Neural cell (in vitro differentiated cells): ENCODE measurements around the gene EGFL7. TPM values are rescaled to one million over a fixed set of nuclear protein-coding genes. Genes with fewer than 3 reads are reported as not detected.

Experiments
- H2AFZ ChIP-seq: fragments of 200-600, 300-800 bp; sonication (generic), shearing (Covaris generic); 2 replicates; pipeline ENCODE4 v1.6.0; 2014; ENCODE audit warnings: low read depth, mild to moderate bottlenecking, antibody characterized with exemption, low read length, moderate library complexity
- H3F3A ChIP-seq: fragments of 200-600 bp; shearing (Covaris generic); 2 replicates; pipeline ENCODE4 v1.6.1; 2016; ENCODE audit warnings: mild to moderate bottlenecking, moderate library complexity, mixed read lengths, antibody characterized with exemption, low read length; ENCODE audit not compliant: insufficient read depth, poor library complexity, severe bottlenecking
- H3K27ac ChIP-seq: fragments of 200-600, 300-800 bp; sonication (generic), shearing (Covaris generic); 2 replicates; pipeline ENCODE4 v1.5.1; 2014; ENCODE audit warnings: mild to moderate bottlenecking, low read length, moderate library complexity
- H3K27me3 ChIP-seq: fragments of 300-800, 200-600 bp; sonication (generic), shearing (Covaris generic); 2 replicates; pipeline ENCODE4 v1.6.0; 2014; ENCODE audit warnings: mild to moderate bottlenecking, low read depth, low read length, moderate library complexity; ENCODE audit not compliant: insufficient read depth
- H3K36me3 ChIP-seq: fragments of 300-800, 200-600 bp; sonication (generic), shearing (Covaris generic); 2 replicates; pipeline ENCODE4 v1.5.1; 2014; ENCODE audit warnings: mild to moderate bottlenecking, antibody characterized with exemption, low read length, moderate library complexity; ENCODE audit not compliant: insufficient read depth
- H3K4me2 ChIP-seq: fragments of 300-800, 200-600 bp; sonication (generic), shearing (Covaris generic); 2 replicates; pipeline ENCODE4 v1.6.0; 2014; ENCODE audit warnings: mild to moderate bottlenecking, low read length
- H3K4me3 ChIP-seq: fragments of 300-800, 200-600 bp; sonication (generic), shearing (Covaris generic); 2 replicates; pipeline ENCODE4 v1.5.1; 2014; ENCODE audit warnings: mild to moderate bottlenecking, low read length, moderate library complexity
- H3K79me2 ChIP-seq: fragments of 200-600 bp; shearing (Covaris generic); replicated peaks from 2 replicates; pipeline ENCODE4 v1.6.0; 2014; ENCODE audit warnings: mild to moderate bottlenecking, low read length, moderate library complexity; ENCODE audit not compliant: insufficient read depth
- H3K9ac ChIP-seq: fragments of 300-800, 200-600 bp; sonication (generic), shearing (Covaris generic); 2 replicates; pipeline ENCODE4 v1.6.1; 2016; ENCODE audit warnings: mild to moderate bottlenecking, low read length, mixed read lengths
- H3K9me2 ChIP-seq: fragments of 200-600 bp; shearing (Covaris generic); 2 replicates; pipeline ENCODE4 v1.6.1; 2016; ENCODE audit warnings: mild to moderate bottlenecking, low read length, mixed read lengths; ENCODE audit not compliant: insufficient read depth
- H3K9me3 ChIP-seq: fragments of 200-600, 300-800 bp; sonication (generic), shearing (Covaris generic); 2 replicates; pipeline ENCODE4 v1.6.1; 2016; ENCODE audit warnings: mild to moderate bottlenecking, mixed run types, low read length, moderate library complexity, mixed read lengths
- H4K20me1 ChIP-seq: fragments of 200-600 bp; shearing (Covaris generic); 2 replicates; pipeline ENCODE4 v1.6.1; 2016; ENCODE audit warnings: mild to moderate bottlenecking, mixed run types; ENCODE audit not compliant: insufficient read depth
- EP300 ChIP-seq: fragments of 450-650 bp; conservative IDR thresholded peaks from 2 replicates; pipeline ENCODE4 v1.6.1; 2014; ENCODE audit warnings: antibody characterized with exemption, mild to moderate bottlenecking, moderate library complexity; ENCODE audit not compliant: poor library complexity, severe bottlenecking
- EZH2 ChIP-seq: fragments of 200-600, 300-800 bp; shearing (Covaris generic), sonication (generic); IDR thresholded peaks from 2 replicates; pipeline ENCODE4 v1.6.1; 2014; ENCODE audit warnings: antibody characterized with exemption, low read length, borderline replicate concordance, mild to moderate bottlenecking; ENCODE audit not compliant: insufficient read depth, poor library complexity, severe bottlenecking
- MXI1 ChIP-seq: fragments of 450-650 bp; conservative IDR thresholded peaks from 2 replicates; pipeline ENCODE4 v1.6.1; 2014; ENCODE audit warnings: antibody characterized with exemption, mild to moderate bottlenecking; ENCODE audit not compliant: poor library complexity, severe bottlenecking
- POLR2AphosphoS5 ChIP-seq: IDR thresholded peaks from 2 replicates; pipeline ENCODE4 v1.6.1; 2012
- RAD21 ChIP-seq: fragments of 450-650 bp; conservative IDR thresholded peaks from 2 replicates; pipeline ENCODE4 v1.6.1; 2014; ENCODE audit warnings: antibody characterized with exemption, mild to moderate bottlenecking, moderate library complexity
- SMC3 ChIP-seq: fragments of 450-650 bp; conservative IDR thresholded peaks from 2 replicates; pipeline ENCODE4 v1.6.1; 2014; ENCODE audit warnings: antibody characterized with exemption, mild to moderate bottlenecking, moderate library complexity; ENCODE audit not compliant: poor library complexity
- TAF1 ChIP-seq: IDR thresholded peaks from 2 replicates; pipeline ENCODE4 v1.6.1; 2012; ENCODE audit warnings: low read depth
- polyA plus RNA-seq: library from polyadenylated mRNA; depleted of rRNA; stranded (reverse); fragments of >200 nt; gene quantifications from 2 replicates; pipeline ENCODE4 v1.2.3, GENCODE V29; 2014
- TF ChIP-seq, protein P1 (sequence below): fragments of 450-650 bp; IDR thresholded peaks from 2 replicates; pipeline ENCODE4 v1.5.1; 2014; ENCODE audit warnings: antibody characterized with exemption, mild to moderate bottlenecking, moderate library complexity; ENCODE audit not compliant: poor library complexity, severe bottlenecking
- TF ChIP-seq, protein P2 (sequence below): IDR thresholded peaks from 2 replicates; pipeline ENCODE4 v1.6.1; 2012; ENCODE audit warnings: borderline replicate concordance

Gene EGFL7
- polyA plus RNA-seq, 1 donor from 2014 or later: 12.5 TPM

DNA sequence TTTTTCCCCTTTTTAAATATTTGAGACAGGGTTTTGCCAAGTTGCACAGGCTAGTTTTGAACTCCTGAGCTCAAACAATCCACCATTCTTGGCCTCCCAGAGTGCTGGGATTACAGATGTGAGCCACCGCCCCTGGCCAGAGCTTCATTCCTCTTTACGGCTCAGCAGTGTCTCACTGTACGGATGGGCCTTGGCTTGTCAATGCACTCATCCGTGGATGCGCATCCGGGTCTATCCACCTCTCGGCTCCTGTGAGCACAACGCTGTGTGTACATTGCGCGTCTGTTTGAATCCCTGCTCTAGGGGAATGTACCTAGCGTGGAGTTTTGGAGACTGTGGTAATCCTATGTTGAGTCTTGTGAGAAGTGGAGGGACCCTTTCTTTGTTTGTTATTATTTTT lies 10.9 kb upstream of the EGFL7 start:
- H3K79me2 ChIP-seq: no peaks in the 10 kb centered on the region
- no peaks in the 10 kb centered on the region for H3F3A ChIP-seq
- no peak overlapping the region for H3K4me2 ChIP-seq
- no peaks in the 10 kb centered on the region for H4K20me1 ChIP-seq
- H3K9me2 ChIP-seq: no peaks in the 10 kb centered on the region
- H3K36me3 ChIP-seq: no peaks in the 10 kb centered on the region
- H3K4me3 ChIP-seq: no peak overlapping the region
- no peaks in the 10 kb centered on the region for H3K27me3 ChIP-seq
- no peak overlapping the region for H3K9ac ChIP-seq
- no peak for TF ChIP-seq EP300
- H2AFZ ChIP-seq: no peak overlapping the region
- no peak overlapping the region for H3K27ac ChIP-seq
- H3K9me3 ChIP-seq: no peaks in the 10 kb centered on the region

DNA sequence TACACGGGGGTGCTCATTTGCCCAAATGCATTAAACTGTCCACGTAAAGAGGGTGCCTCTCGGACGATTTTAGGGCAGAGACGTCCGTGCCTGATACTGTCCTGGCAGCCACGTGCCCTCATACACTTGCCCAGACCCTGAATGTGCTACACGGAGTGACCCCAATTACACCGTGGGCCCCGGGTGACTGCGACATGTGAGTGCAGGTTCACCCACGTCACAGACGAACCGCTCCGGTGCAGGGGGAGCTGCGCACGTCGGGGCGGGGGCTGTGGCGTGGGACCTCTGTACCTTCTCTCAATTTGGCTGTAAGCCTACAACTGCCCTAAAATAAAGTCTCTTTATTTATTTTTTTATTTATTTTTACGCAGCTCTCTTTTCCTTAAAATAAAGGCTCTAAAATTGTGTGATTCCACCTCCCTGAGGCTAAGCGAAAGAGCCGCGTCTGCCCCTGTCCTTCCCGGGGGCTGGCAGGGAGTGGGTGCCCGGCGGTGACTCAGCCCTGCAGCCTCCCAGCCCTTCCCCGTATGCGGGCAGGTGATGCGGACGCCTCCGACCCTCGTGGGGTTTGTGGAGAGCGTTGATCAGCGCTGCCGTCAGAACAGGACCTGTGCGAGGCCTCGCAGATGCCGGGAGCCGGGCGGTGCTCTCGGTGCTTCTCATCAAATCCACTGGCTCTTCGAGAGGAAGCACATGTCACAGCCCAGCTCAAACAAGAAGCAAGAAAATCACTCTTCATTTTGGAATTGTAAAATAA lies 9.2 kb upstream of the EGFL7 start:
- Histone ChIP-seq H3K9me2 (no peaks in the 10 kb centered on the region), H3K4me3 (no peak overlapping the region), H3K4me2 (no peak overlapping the region), H3K9me3 (no peaks in the 10 kb centered on the region), H2AFZ (no peak overlapping the region), H3K79me2 (no peaks in the 10 kb centered on the region), H3F3A (no peaks in the 10 kb centered on the region), H3K9ac (no peak overlapping the region), H4K20me1 (no peaks in the 10 kb centered on the region), H3K36me3 (no peaks in the 10 kb centered on the region), H3K27me3 (no peaks in the 10 kb centered on the region), H3K27ac (no peak overlapping the region)
- TF ChIP-seq, protein P1, sequence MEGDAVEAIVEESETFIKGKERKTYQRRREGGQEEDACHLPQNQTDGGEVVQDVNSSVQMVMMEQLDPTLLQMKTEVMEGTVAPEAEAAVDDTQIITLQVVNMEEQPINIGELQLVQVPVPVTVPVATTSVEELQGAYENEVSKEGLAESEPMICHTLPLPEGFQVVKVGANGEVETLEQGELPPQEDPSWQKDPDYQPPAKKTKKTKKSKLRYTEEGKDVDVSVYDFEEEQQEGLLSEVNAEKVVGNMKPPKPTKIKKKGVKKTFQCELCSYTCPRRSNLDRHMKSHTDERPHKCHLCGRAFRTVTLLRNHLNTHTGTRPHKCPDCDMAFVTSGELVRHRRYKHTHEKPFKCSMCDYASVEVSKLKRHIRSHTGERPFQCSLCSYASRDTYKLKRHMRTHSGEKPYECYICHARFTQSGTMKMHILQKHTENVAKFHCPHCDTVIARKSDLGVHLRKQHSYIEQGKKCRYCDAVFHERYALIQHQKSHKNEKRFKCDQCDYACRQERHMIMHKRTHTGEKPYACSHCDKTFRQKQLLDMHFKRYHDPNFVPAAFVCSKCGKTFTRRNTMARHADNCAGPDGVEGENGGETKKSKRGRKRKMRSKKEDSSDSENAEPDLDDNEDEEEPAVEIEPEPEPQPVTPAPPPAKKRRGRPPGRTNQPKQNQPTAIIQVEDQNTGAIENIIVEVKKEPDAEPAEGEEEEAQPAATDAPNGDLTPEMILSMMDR: no peak
- TF ChIP-seq TAF1 (no peak), EZH2 (no peak), RAD21 (no peak), MXI1 (no peak), SMC3 (no peak), POLR2AphosphoS5 (no peak), EP300 (no peak)
- TF ChIP-seq, protein P2, sequence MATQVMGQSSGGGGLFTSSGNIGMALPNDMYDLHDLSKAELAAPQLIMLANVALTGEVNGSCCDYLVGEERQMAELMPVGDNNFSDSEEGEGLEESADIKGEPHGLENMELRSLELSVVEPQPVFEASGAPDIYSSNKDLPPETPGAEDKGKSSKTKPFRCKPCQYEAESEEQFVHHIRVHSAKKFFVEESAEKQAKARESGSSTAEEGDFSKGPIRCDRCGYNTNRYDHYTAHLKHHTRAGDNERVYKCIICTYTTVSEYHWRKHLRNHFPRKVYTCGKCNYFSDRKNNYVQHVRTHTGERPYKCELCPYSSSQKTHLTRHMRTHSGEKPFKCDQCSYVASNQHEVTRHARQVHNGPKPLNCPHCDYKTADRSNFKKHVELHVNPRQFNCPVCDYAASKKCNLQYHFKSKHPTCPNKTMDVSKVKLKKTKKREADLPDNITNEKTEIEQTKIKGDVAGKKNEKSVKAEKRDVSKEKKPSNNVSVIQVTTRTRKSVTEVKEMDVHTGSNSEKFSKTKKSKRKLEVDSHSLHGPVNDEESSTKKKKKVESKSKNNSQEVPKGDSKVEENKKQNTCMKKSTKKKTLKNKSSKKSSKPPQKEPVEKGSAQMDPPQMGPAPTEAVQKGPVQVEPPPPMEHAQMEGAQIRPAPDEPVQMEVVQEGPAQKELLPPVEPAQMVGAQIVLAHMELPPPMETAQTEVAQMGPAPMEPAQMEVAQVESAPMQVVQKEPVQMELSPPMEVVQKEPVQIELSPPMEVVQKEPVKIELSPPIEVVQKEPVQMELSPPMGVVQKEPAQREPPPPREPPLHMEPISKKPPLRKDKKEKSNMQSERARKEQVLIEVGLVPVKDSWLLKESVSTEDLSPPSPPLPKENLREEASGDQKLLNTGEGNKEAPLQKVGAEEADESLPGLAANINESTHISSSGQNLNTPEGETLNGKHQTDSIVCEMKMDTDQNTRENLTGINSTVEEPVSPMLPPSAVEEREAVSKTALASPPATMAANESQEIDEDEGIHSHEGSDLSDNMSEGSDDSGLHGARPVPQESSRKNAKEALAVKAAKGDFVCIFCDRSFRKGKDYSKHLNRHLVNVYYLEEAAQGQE: no peak
